ENCODE data around the gene ADORA1. TPM values are rescaled to one million over a fixed set of nuclear protein-coding genes. Genes with fewer than 3 reads are reported as not detected.

The ADORA1 gene
- total and polyA plus RNA-seq, 2 of the 4 experiments (the other 2 are of a cell fraction), result 0.36 to 0.56 TPM

GRCh38 chr1:203168991-203169390 is 41.5 kb downstream of the ADORA1 start:
- ChIA-PET POLR2A (ENCODE audit: unreplicated experiment) (no interaction called here), CTCF (interaction anchor here (1.2 kb wide), 1 partner anchor 130 kb away, joined by 6 read pairs; no protein-coding TSS in a partner anchor)
- no peak overlapping the region for H2AK9ac ChIP-seq (replicated peaks; ENCODE audit: low read depth, low read length, poor library complexity)
- intact Hi-C loops (cut with micrococcal nuclease) (no loop called here), dilution Hi-C loops (cut with HindIII; ENCODE audit: low sequenced_read_pairs, unreplicated experiment) (no loop called here), in situ Hi-C loops (cut with MboI; ENCODE audit: low sequenced_read_pairs) (no loop called here)
- no peak overlapping the region for H3K27ac ChIP-seq (ENCODE audit: insufficient read depth, low read length)
- DNase-seq (no peak), ATAC-seq (ENCODE audit: low read depth) (no peak)
- H3K9me3 ChIP-seq (ENCODE audit: control insufficient read depth, insufficient read depth, low read length), result no peaks in the 10 kb centered on the region
- H3K9ac ChIP-seq (ENCODE audit: low read depth, low read length), result no peak overlapping the region
- H2BK15ac ChIP-seq (ENCODE audit: low read depth, low read length), result no peak overlapping the region
- H4K5ac ChIP-seq (ENCODE audit: low read depth, low read length), result no peak overlapping the region
- no peak overlapping the region for H2BK120ac ChIP-seq (ENCODE audit: low read depth, low read length)
- H3K79me1 ChIP-seq (ENCODE audit: low read depth in 1 of 2, low read length in 2 of 2), result no peaks in the 10 kb centered on the region
- H4K8ac ChIP-seq (ENCODE audit: low read depth in 2 of 2, low read length in 2 of 2), result no peak overlapping the region
- no peak overlapping the region for H2BK5ac ChIP-seq (ENCODE audit: low read depth, low read length, poor library complexity, severe bottlenecking)
- H3K14ac ChIP-seq (replicated peaks; ENCODE audit: low read depth, low read length), result no peak overlapping the region
- no peak overlapping the region for H2BK20ac ChIP-seq (ENCODE audit: low read depth, low read length)
- no peaks in the 10 kb centered on the region for H3K9me1 ChIP-seq (ENCODE audit: insufficient read depth, low read length)
- BruUV-seq (replicated peaks), result no TSS peak
- WGBS, 2 experiments (ENCODE audit: extremely low coverage in 2 of 2, insufficient read length in 1 of 2), result 100% methylated on average over 1 of the region's 9 CpGs; no CpG with 5 or more reads in 1 of the 2 experiments
- H3K18ac ChIP-seq (ENCODE audit: low read depth, low read length), result no peak overlapping the region
- H4K20me1 ChIP-seq (ENCODE audit: insufficient read depth, low read length), result no peaks in the 10 kb centered on the region
- H3K4me1 ChIP-seq (ENCODE audit: control insufficient read depth, insufficient read depth, low read length), result no peaks in the 10 kb centered on the region
- H3K27me3 ChIP-seq (ENCODE audit: control insufficient read depth, insufficient read depth, low read length), result peaks cover 6% of the 10 kb centered on the region
- TF ChIP-seq MAZ (IDR thresholded peaks at IDR 0.05; ENCODE audit: borderline replicate concordance, low read depth, low read length), result no peak
- TF ChIP-seq ELK1 (IDR thresholded peaks at IDR 0.05; ENCODE audit: borderline replicate concordance, low read depth, low read length), result no peak
- no peak for TF ChIP-seq POLR2A (IDR thresholded peaks at IDR 0.05; ENCODE audit: low read depth, low read length)
- H4K91ac ChIP-seq (ENCODE audit: insufficient read depth, low read depth, low read length), result no peak overlapping the region
- no peak overlapping the region for H3K4me3 ChIP-seq (ENCODE audit: insufficient read depth, low read depth, low read length)
- H3K4me2 ChIP-seq (ENCODE audit: low read depth, low read length), result no peak overlapping the region
- no peak overlapping the region for H2AK5ac ChIP-seq (ENCODE audit: low read depth, low read length)
- no peak overlapping the region for H3K23ac ChIP-seq (ENCODE audit: low read depth, low read length)
- H3K4ac ChIP-seq (ENCODE audit: low read depth, low read length), result no peak overlapping the region
- H3K36me3 ChIP-seq (ENCODE audit: control insufficient read depth, insufficient read depth, low read length), result no peaks in the 10 kb centered on the region
- H3K56ac ChIP-seq (ENCODE audit: extremely low read depth, insufficient read depth, low read length), result no peak overlapping the region
- H2AFZ ChIP-seq (replicated peaks; ENCODE audit: low read length, poor library complexity), result no peak overlapping the region

Data from IMR-90 (cell line).